GM08714 (cell line): Measurements from ENCODE around the gene TP53BP1.
"Not testable (repeated sequence)": the region's sequence is repeated elsewhere in the genome, so short reads cannot be mapped to it uniquely, and the experiment has no call there.

Experiments
- H3K4me3 ChIP-seq: fragments of 200-500 bp; sonication (Bioruptor generic); 2 replicates; pipeline ENCODE4 v1.5.1; 2014; ENCODE audit warnings: mild to moderate bottlenecking, low read length, inconsistent platforms
- ZNF274 ChIP-seq: IDR thresholded peaks from 2 replicates; pipeline ENCODE4 v1.6.1; 2012; ENCODE audit warnings: mild to moderate bottlenecking, low read depth, low read length

TP53BP1 gene

GRCh38 chr15:43433661-43434303 lies 59.2 kb downstream of the TP53BP1 start:
- no peak for TF ChIP-seq ZNF274
- no peak overlapping the region for H3K4me3 ChIP-seq

GRCh38 chr15:43433165-43433564 lies 59.8 kb downstream of the TP53BP1 start:
- TF ChIP-seq ZNF274, result no peak
- H3K4me3 ChIP-seq, result no peak overlapping the region

- no peak for TF ChIP-seq ZNF274
- H3K4me3 ChIP-seq, result no peak overlapping the region
Observed at GRCh38 chr15:43429687-43430086, 63.3 kb downstream of the TP53BP1 start.

GRCh38 chr15:43423793-43424192 lies 69.2 kb downstream of the TP53BP1 start:
- H3K4me3 ChIP-seq, result no peak overlapping the region
- TF ChIP-seq ZNF274, result no peak

GRCh38 chr15:43420876-43421275 lies 72.1 kb downstream of the TP53BP1 start:
- H3K4me3 ChIP-seq, result no peak overlapping the region
- no peak for TF ChIP-seq ZNF274

GRCh38 chr15:43420435-43420834 lies 72.5 kb downstream of the TP53BP1 start:
- TF ChIP-seq ZNF274, result no peak
- H3K4me3 ChIP-seq, result no peak overlapping the region

GRCh38 chr15:43414196-43414595 lies 78.8 kb downstream of the TP53BP1 start:
- H3K4me3 ChIP-seq, result no peak overlapping the region
- no peak for TF ChIP-seq ZNF274

GRCh38 chr15:43412096-43412495 lies 80.9 kb downstream of the TP53BP1 start:
- H3K4me3 ChIP-seq, result no peak overlapping the region
- no peak for TF ChIP-seq ZNF274

- no peak for TF ChIP-seq ZNF274
- H3K4me3 ChIP-seq, result no peak overlapping the region
Observed at GRCh38 chr15:43410572-43411214, 82.3 kb downstream of the TP53BP1 start.

GRCh38 chr15:43408789-43409188 lies 84.2 kb downstream of the TP53BP1 start:
- TF ChIP-seq ZNF274, result no peak
- H3K4me3 ChIP-seq, result no peak overlapping the region

- no peak for TF ChIP-seq ZNF274
- no peak overlapping the region for H3K4me3 ChIP-seq
Observed at GRCh38 chr15:43406808-43407207, 86.1 kb downstream of the TP53BP1 start.

- TF ChIP-seq ZNF274, result no peak
- no peak overlapping the region for H3K4me3 ChIP-seq
Observed at GRCh38 chr15:43406189-43406588, 86.8 kb downstream of the TP53BP1 start.

- no peak for TF ChIP-seq ZNF274
- H3K4me3 ChIP-seq, result no peak overlapping the region
Observed at GRCh38 chr15:43404130-43404529, 88.8 kb downstream of the TP53BP1 start.

- TF ChIP-seq ZNF274, result no peak
- H3K4me3 ChIP-seq, result no peak overlapping the region
Observed at GRCh38 chr15:43403616-43404015, 89.3 kb downstream of the TP53BP1 start.

- H3K4me3 ChIP-seq, result no peak overlapping the region
- no peak for TF ChIP-seq ZNF274
Observed at GRCh38 chr15:43402255-43402654, 90.7 kb downstream of the TP53BP1 start.

GRCh38 chr15:43393592-43393991 lies 99.4 kb downstream of the TP53BP1 start:
- H3K4me3 ChIP-seq, result not testable (repeated sequence)
